Stomach (tissue), 4 donors: ENCODE results near the gene NPTX1.

ENCODE experiments used
- POLR2A ChIP-seq, 4 donors: fragments of 450-650 bp; IDR thresholded peaks; one replicate each; pipeline ENCODE4 v1.6.1; 2016; ENCODE audit warnings: antibody characterized with exemption in 4 of 4, control low read depth in 2 of 4, mild to moderate bottlenecking in 1 of 4, moderate library complexity in 1 of 4
- POLR2AphosphoS5 ChIP-seq, 3 donors: sonication (generic); formaldehyde crosslinking; IDR thresholded peaks; one replicate each; pipeline ENCODE4 v1.6.1; 2016; ENCODE audit warnings: antibody characterized with exemption in 3 of 3
- TF ChIP-seq, protein P1 (sequence below), 7 experiments: fragments of 450-650 bp in 4 of 7; fragments of 200-600 bp in 3 of 7; sonication (generic) in 3 of 7; IDR thresholded peaks; one replicate each; pipeline ENCODE4 v1.5.1; 2016 to 2019; ENCODE audit warnings: antibody characterized with exemption in 7 of 7, control low read depth in 2 of 7, mild to moderate bottlenecking in 1 of 7

DNA sequence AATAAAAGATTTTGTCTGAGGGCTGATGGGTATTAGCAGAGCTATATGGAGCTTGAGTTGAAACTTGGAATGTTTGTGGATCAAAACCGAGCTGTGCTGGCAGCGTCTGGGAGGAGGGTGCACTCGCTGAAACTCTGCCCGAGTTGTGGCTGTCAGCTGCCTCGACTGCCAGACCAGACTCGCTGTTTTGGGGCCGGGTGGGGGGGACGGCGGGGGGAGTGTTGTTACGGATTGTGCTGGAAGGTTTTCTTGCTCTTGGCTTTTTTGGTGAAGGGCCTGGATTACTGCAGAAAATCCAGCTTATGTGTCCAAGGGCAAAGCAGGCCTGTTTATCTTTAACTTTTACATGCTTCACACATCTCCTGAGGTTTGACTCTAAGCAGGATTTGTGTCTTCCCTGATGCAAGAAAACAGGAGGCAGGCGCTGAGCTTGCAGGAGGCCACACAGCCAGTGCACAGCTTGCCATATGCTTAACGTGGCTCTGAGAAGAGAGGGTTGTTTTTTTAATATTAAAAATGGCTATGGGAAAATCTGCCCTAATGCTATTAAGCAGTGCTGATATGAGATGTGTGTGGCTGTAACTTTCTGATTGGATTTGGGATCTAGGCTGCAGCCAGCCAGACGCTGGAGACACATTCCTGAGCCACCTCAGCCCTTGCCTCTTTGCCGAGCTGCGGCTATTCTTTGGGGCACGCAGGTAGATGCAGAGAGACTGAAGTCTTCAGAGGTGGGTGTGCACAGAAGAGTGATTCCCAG, 47.7 kb upstream of the NPTX1 start:
- TF ChIP-seq, protein P1, sequence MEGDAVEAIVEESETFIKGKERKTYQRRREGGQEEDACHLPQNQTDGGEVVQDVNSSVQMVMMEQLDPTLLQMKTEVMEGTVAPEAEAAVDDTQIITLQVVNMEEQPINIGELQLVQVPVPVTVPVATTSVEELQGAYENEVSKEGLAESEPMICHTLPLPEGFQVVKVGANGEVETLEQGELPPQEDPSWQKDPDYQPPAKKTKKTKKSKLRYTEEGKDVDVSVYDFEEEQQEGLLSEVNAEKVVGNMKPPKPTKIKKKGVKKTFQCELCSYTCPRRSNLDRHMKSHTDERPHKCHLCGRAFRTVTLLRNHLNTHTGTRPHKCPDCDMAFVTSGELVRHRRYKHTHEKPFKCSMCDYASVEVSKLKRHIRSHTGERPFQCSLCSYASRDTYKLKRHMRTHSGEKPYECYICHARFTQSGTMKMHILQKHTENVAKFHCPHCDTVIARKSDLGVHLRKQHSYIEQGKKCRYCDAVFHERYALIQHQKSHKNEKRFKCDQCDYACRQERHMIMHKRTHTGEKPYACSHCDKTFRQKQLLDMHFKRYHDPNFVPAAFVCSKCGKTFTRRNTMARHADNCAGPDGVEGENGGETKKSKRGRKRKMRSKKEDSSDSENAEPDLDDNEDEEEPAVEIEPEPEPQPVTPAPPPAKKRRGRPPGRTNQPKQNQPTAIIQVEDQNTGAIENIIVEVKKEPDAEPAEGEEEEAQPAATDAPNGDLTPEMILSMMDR (IDR thresholded peaks at IDR 0.05): no peak
- TF ChIP-seq POLR2A (IDR thresholded peaks at IDR 0.05) (no peak), POLR2AphosphoS5 (IDR thresholded peaks at IDR 0.05) (no peak)
